K562 (cell line): ENCODE measurements around the gene HHIPL1. TPM values are rescaled to one million over a fixed set of nuclear protein-coding genes. Genes with fewer than 3 reads are reported as not detected.
A peak's percentile ranks its signal among the peaks of the same experiment; 100 is the strongest.

Experiments used
- ATAC-seq: fragments of 200-7000 bp; cut with Tn5 transposase; 3 replicates; pipeline ENCODE4 v1.9.1; 2020; ENCODE audit warnings: moderate library complexity
- BruUV-seq: library from RNA; stranded (reverse); fragments of 400-500 nt; replicated peaks from 2 replicates; lab custom pipeline; 2021; lab: Mats Ljungman, UMichigan
- CTCF ChIA-PET: fragments of 300-600 bp; formaldehyde crosslinking; extraction: SDS; loops from one replicate; lab custom pipeline; 2021; ENCODE audit warnings: low intra/inter-chr PET ratio; lab: Yijun Ruan, JAX
- POLR2A ChIA-PET: fragments of 300-600, 350-650 bp; sonication (Branson Sonifier 250); formaldehyde crosslinking; extraction: SDS; loops from one replicate; lab custom pipeline; 2021; ENCODE audit warnings: antibody characterized with exemption, inconsistent platforms; lab: Yijun Ruan, JAX
- DNase-seq, 4 experiments: peaks; one replicate each; pipeline versions ENCODE4 v3.0.0 to v3.0.0-alpha.2; 2011 to 2018; ENCODE audit warnings: low spot score in 3 of 4, mixed read lengths in 3 of 4; ENCODE audit errors: extremely low read depth in 1 of 4
- FAIRE-seq: peaks from 2 replicates; lab custom pipeline; 2011; peaks lifted over from hg19 to GRCh38; lab: Jason Lieb, UNC
- H2AFZ ChIP-seq: 2 replicates; pipeline ENCODE4 v1.6.0; 2011; ENCODE audit warnings: low read depth, low read length, control low read depth, inconsistent platforms
- H3K27ac ChIP-seq: fragments of 200-600 bp; 3 replicates; pipeline ENCODE4 v1.8.0; 2011; ENCODE audit warnings: low read depth, mild to moderate bottlenecking, control low read depth, inconsistent platforms, low read length, moderate library complexity, mixed read lengths; ENCODE audit errors: extremely low read depth
- H3K27me3 ChIP-seq, 2 experiments: fragments of 300-600 bp in 1 of 2; 2 replicates in 1 of 2; 3 replicates in 1 of 2; pipeline versions ENCODE4 v1.6.0 to v1.8.0; 2011; ENCODE audit warnings: inconsistent platforms in 2 of 2, low read length in 2 of 2, mild to moderate bottlenecking in 1 of 2, mixed read lengths in 1 of 2, moderate library complexity in 1 of 2; ENCODE audit not compliant: control insufficient read depth in 2 of 2, insufficient read depth in 2 of 2
- H3K36me3 ChIP-seq: fragments of 300-600 bp; 3 replicates; pipeline ENCODE4 v1.8.0; 2011; ENCODE audit warnings: mild to moderate bottlenecking, low read length, inconsistent platforms; ENCODE audit not compliant: control insufficient read depth, insufficient read depth
- H3K4me1 ChIP-seq, 2 experiments: fragments of 200-600 bp in 1 of 2; replicated peaks in 1 of 2; 2 replicates in 1 of 2; 3 replicates in 1 of 2; pipeline versions ENCODE4 v1.5.1 to v1.8.0; 2011; ENCODE audit warnings: inconsistent platforms in 2 of 2, low read length in 2 of 2, mild to moderate bottlenecking in 1 of 2, mixed read lengths in 1 of 2, moderate library complexity in 1 of 2; ENCODE audit not compliant: control insufficient read depth in 2 of 2, insufficient read depth in 2 of 2
- H3K4me2 ChIP-seq: 2 replicates; pipeline ENCODE4 v1.6.1; 2011; ENCODE audit warnings: low read length, control low read depth, inconsistent platforms, mixed read lengths; ENCODE audit not compliant: insufficient read depth
- H3K4me3 ChIP-seq: fragments of 200-600 bp; sonication (generic), shearing (Covaris generic); 2 replicates; pipeline ENCODE4 v1.5.1; 2016; ENCODE audit warnings: control low read depth, inconsistent platforms
- H3K79me2 ChIP-seq: fragments of 200-600 bp; 3 replicates; pipeline ENCODE4 v1.8.0; 2011; ENCODE audit warnings: low read length, inconsistent platforms; ENCODE audit not compliant: control insufficient read depth, insufficient read depth
- H3K9ac ChIP-seq, 2 experiments: 2 replicates each; pipeline versions ENCODE4 v1.6.0 to v1.6.1; 2011; ENCODE audit warnings: low read depth in 2 of 2, low read length in 2 of 2, control low read depth in 1 of 2, inconsistent platforms in 1 of 2, mild to moderate bottlenecking in 1 of 2, mixed read lengths in 1 of 2; ENCODE audit not compliant: insufficient read depth in 1 of 2
- H3K9me1 ChIP-seq: one replicate; pipeline ENCODE4 v1.6.0; 2011; ENCODE audit warnings: inconsistent platforms, mild to moderate bottlenecking, low read length, moderate library complexity; ENCODE audit not compliant: control insufficient read depth, insufficient read depth
- H3K9me3 ChIP-seq: replicated peaks from 2 replicates; pipeline ENCODE4 v1.5.1; 2011; ENCODE audit warnings: low read depth, low read length, inconsistent platforms; ENCODE audit not compliant: control insufficient read depth, insufficient read depth
- H4K20me1 ChIP-seq: replicated peaks from 2 replicates; pipeline ENCODE4 v1.6.1; 2011; ENCODE audit warnings: low read length, inconsistent platforms, mixed read lengths; ENCODE audit not compliant: control insufficient read depth, insufficient read depth
- KDM1A ChIP-seq, 2 experiments: fragments of 450-650 bp; IDR thresholded peaks; 2 replicates each; pipeline ENCODE4 v1.6.1; 2016; ENCODE audit warnings: mild to moderate bottlenecking in 2 of 2
- ZNF586 ChIP-seq: fragments of 450-650 bp; formaldehyde crosslinking; conservative IDR thresholded peaks from 2 replicates; pipeline ENCODE4 v1.4.0; 2020; ENCODE audit warnings: mild to moderate bottlenecking, moderate library complexity
- WGBS: fragments of 100-300 bp; shearing (Covaris generic); methylation state at CpG from one replicate; pipeline ENCODE4 v1.1.6; 2016; ENCODE audit warnings: low coverage, mixed read lengths; ENCODE audit not compliant: insufficient coverage; ENCODE audit errors: missing lambda C conversion rate; 5-methylcytosine and 5-hydroxymethylcytosine counted together
- in situ Hi-C: fragments of 300-500 bp; cut with MboI; formaldehyde crosslinking; loops from 4 replicates; pipeline ENCODE4 v1.15.0; 2018; ENCODE audit warnings: inconsistent platforms, mixed read lengths
- intact Hi-C: fragments of 100-400 bp; cut with micrococcal nuclease; formaldehyde crosslinking; loops from 2 replicates; pipeline ENCODE4 v1.14.2; 2022
- polyA plus RNA-seq, 8 experiments: library from polyadenylated mRNA; depleted of rRNA in 4 of 8; stranded (reverse) in 5 of 8; unstranded in 3 of 8; fragments of >200 nt; fragmentation: Nextera tagmentation in 2 of 8; fragmentation: Illumina TruSeq in 1 of 8; extraction: Ambion mirVana in 2 of 8; extraction: Trizol in 1 of 8; gene quantifications; 2 replicates each; pipeline versions ENCODE4 v1.2.1 to v1.2.3, GENCODE V29; 2011 to 2014; ENCODE audit warnings: inconsistent platforms in 1 of 8, missing spikeins in 1 of 8
- total RNA-seq, 7 experiments: library from RNA; depleted of rRNA in 6 of 7; stranded (reverse); fragments of >200 nt in 6 of 7; fragmentation: Illumina TruSeq in 2 of 7; extraction: Trizol in 2 of 7; gene quantifications; 2 replicates each; pipeline versions ENCODE4 v1.2.1 to v1.2.3, GENCODE V29; 2011 to 2021; ENCODE audit warnings: low replicate concordance in 1 of 7
- TF ChIP-seq, protein P1 (sequence below): fragments of 450-650 bp; IDR thresholded peaks from 2 replicates; pipeline ENCODE4 v1.6.1; 2018; ENCODE audit not compliant: partially characterized antibody

Gene HHIPL1
- total and polyA plus RNA-seq, 9 of the 15 experiments (the other 6 are each of a cell fraction or from before 2014, with no cell fraction given): not detected

DNA sequence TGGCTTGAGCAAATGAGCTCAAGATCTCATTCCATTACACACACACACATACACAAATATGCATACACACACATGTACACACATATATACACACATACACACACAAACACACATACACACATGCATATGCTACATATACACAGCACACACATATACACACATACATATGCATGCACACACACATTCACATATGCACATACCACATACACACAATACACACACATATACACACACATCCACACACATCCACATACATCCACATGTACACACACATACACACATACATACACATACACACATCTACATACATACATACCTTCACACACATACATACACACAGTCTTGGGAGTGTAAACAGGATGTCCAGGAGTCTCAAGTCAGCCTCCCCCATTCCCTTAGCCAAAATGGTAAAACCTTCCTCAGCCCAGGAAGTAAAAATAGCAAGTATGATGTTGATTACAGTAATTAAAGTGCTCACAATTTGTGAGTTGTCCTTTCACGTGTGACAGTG is 12.8 kb downstream of the HHIPL1 start:
- 0% methylated on average over 1 of the region's 1 CpG for WGBS
- H3K27me3 ChIP-seq: peaks cover 3 to 57% of the 10 kb centered on the region in 2 experiments; a peak in 4 of 5 replicates

More for the DNA sequence above, 12.8 kb downstream of the HHIPL1 start:
- no peaks in the 10 kb centered on the region for H3K9me1 ChIP-seq
- no TSS peak for BruUV-seq
- H3K4me1 ChIP-seq: no peaks in the 10 kb centered on the region; a peak in 2 of 5 replicates
- ATAC-seq (no peak), FAIRE-seq (no peak), DNase-seq (no peak)
- H3K27ac ChIP-seq: no peak overlapping the region
- H4K20me1 ChIP-seq: no peaks in the 10 kb centered on the region; the same call in none of the 2 replicates
- no peaks in the 10 kb centered on the region for H3K36me3 ChIP-seq
- no peak overlapping the region for H3K4me3 ChIP-seq
- POLR2A ChIA-PET: no interaction called here
- intact Hi-C loops (no loop called here), in situ Hi-C loops (no loop called here)
- CTCF ChIA-PET: no interaction called here
- H3K79me2 ChIP-seq: no peaks in the 10 kb centered on the region
- TF ChIP-seq, protein P1, sequence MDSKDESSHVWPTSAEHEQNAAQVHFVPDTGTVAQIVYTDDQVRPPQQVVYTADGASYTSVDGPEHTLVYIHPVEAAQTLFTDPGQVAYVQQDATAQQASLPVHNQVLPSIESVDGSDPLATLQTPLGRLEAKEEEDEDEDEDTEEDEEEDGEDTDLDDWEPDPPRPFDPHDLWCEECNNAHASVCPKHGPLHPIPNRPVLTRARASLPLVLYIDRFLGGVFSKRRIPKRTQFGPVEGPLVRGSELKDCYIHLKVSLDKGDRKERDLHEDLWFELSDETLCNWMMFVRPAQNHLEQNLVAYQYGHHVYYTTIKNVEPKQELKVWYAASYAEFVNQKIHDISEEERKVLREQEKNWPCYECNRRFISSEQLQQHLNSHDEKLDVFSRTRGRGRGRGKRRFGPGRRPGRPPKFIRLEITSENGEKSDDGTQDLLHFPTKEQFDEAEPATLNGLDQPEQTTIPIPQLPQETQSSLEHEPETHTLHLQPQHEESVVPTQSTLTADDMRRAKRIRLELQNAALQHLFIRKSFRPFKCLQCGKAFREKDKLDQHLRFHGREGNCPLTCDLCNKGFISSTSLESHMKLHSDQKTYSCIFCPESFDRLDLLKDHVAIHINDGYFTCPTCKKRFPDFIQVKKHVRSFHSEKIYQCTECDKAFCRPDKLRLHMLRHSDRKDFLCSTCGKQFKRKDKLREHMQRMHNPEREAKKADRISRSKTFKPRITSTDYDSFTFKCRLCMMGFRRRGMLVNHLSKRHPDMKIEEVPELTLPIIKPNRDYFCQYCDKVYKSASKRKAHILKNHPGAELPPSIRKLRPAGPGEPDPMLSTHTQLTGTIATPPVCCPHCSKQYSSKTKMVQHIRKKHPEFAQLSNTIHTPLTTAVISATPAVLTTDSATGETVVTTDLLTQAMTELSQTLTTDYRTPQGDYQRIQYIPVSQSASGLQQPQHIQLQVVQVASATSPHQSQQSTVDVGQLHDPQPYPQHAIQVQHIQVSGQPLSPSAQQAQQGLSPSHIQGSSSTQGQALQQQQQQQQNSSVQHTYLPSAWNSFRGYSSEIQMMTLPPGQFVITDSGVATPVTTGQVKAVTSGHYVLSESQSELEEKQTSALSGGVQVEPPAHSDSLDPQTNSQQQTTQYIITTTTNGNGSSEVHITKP: peak; percentile 20
- TF ChIP-seq KDM1A (IDR thresholded peaks at IDR 0.05): peak in 1 of 2 experiments; percentile 27; a peak in 1 of 4 replicates
- TF ChIP-seq ZNF586 (CRISPR knock-in tag): no peak
- no peak overlapping the region for H3K4me2 ChIP-seq
- no peak overlapping the region for H2AFZ ChIP-seq
- no peaks in the 10 kb centered on the region for H3K9me3 ChIP-seq
- no peak overlapping the region for H3K9ac ChIP-seq
